Keratinocyte (primary cell): ENCODE measurements around the gene EXD3. TPM values are rescaled to one million over a fixed set of nuclear protein-coding genes. Genes with fewer than 3 reads are reported as not detected.

Experiments
- DNase-seq: peaks from one replicate; pipeline ENCODE4 v3.0.0-alpha.2; 2011; ENCODE audit warnings: low read depth, missing footprints, low spot score
- FAIRE-seq: peaks from 2 replicates; lab custom pipeline; 2011; peaks lifted over from hg19 to GRCh38; lab: Jason Lieb, UNC
- H2AFZ ChIP-seq: 2 replicates; pipeline ENCODE4 v1.6.0; 2012; ENCODE audit warnings: low read length, control low read depth, inconsistent platforms; ENCODE audit not compliant: control insufficient read depth
- H3K27ac ChIP-seq: 2 replicates; pipeline ENCODE4 v1.5.1; 2011; ENCODE audit warnings: low read length; ENCODE audit not compliant: control insufficient read depth, insufficient read depth
- H3K27me3 ChIP-seq: 3 replicates; pipeline ENCODE4 v1.6.0; 2011; ENCODE audit warnings: low read length; ENCODE audit not compliant: control insufficient read depth, insufficient read depth; ENCODE audit errors: extremely low read depth
- H3K36me3 ChIP-seq, 2 experiments: 2 replicates in 1 of 2; 3 replicates in 1 of 2; pipeline ENCODE4 v1.5.1; 2011; ENCODE audit warnings: low read length in 2 of 2, mild to moderate bottlenecking in 1 of 2; ENCODE audit not compliant: control insufficient read depth in 2 of 2, insufficient read depth in 2 of 2; ENCODE audit errors: extremely low read depth in 1 of 2
- H3K4me1 ChIP-seq: 3 replicates; pipeline ENCODE4 v1.5.1; 2011; ENCODE audit warnings: low read length; ENCODE audit not compliant: control insufficient read depth, insufficient read depth; ENCODE audit errors: extremely low read depth
- H3K4me2 ChIP-seq: 3 replicates; pipeline ENCODE4 v1.6.0; 2011; ENCODE audit warnings: low read depth, low read length; ENCODE audit not compliant: control insufficient read depth, insufficient read depth; ENCODE audit errors: extremely low read depth
- H3K4me3 ChIP-seq, 3 experiments: fragments of 200-600 bp in 1 of 3; sonication (generic) in 1 of 3; 2 replicates in 2 of 3; 3 replicates in 1 of 3; pipeline ENCODE4 v1.5.1; 2011 to 2016; ENCODE audit warnings: low read length in 3 of 3, mild to moderate bottlenecking in 3 of 3, control low read depth in 2 of 3, inconsistent platforms in 1 of 3, low read depth in 1 of 3, mixed read lengths in 1 of 3, mixed run types in 1 of 3, moderate library complexity in 1 of 3; ENCODE audit not compliant: control insufficient read depth in 2 of 3, insufficient read depth in 2 of 3; ENCODE audit errors: extremely low read depth in 1 of 3
- H3K79me2 ChIP-seq: 2 replicates; pipeline ENCODE4 v1.6.0; 2012; ENCODE audit warnings: low read length; ENCODE audit not compliant: control insufficient read depth, insufficient read depth
- H3K9ac ChIP-seq: 3 replicates; pipeline ENCODE4 v1.6.0; 2011; ENCODE audit warnings: low read length; ENCODE audit not compliant: control insufficient read depth, insufficient read depth; ENCODE audit errors: extremely low read depth
- H3K9me1 ChIP-seq: 3 replicates; pipeline ENCODE4 v1.6.0; 2011; ENCODE audit warnings: low read length; ENCODE audit not compliant: control insufficient read depth, insufficient read depth; ENCODE audit errors: extremely low read depth
- H3K9me3 ChIP-seq: 2 replicates; pipeline ENCODE4 v1.5.1; 2012; ENCODE audit warnings: low read depth, low read length; ENCODE audit not compliant: control insufficient read depth
- H4K20me1 ChIP-seq: 3 replicates; pipeline ENCODE4 v1.6.0; 2011; ENCODE audit warnings: low read length; ENCODE audit not compliant: control insufficient read depth, insufficient read depth; ENCODE audit errors: extremely low read depth
- EZH2 ChIP-seq: IDR thresholded peaks from one replicate; pipeline ENCODE4 v1.6.1; 2012; ENCODE audit warnings: inconsistent platforms, mild to moderate bottlenecking, low read length, moderate library complexity
- dilution Hi-C: fragments of 300-500 bp; cut with MboI; formaldehyde crosslinking; loops from one replicate; pipeline ENCODE4 v1.7.0; 2020; ENCODE audit warnings: low sequenced_read_pairs; ENCODE audit not compliant: extremely low pct_ligation_motif_present
- polyA plus RNA-seq, 5 experiments: library from polyadenylated mRNA; depleted of rRNA in 3 of 5; stranded (reverse) in 3 of 5; stranded (forward) in 1 of 5; unstranded in 1 of 5; fragments of >200 nt; gene quantifications; 1 replicate in 1 of 5; 2 replicates in 3 of 5; 3 replicates in 1 of 5; pipeline versions ENCODE4 v1.2.1 to v1.2.3, GENCODE V29; 2011 to 2012; ENCODE audit warnings: missing spikeins in 2 of 5, low read depth in 1 of 5, low replicate concordance in 1 of 5
- TF ChIP-seq, protein P1 (sequence below), 3 experiments: IDR thresholded peaks in 1 of 3; conservative IDR thresholded peaks in 1 of 3; optimal IDR thresholded peaks in 1 of 3; 2 replicates in 2 of 3; 3 replicates in 1 of 3; pipeline versions ENCODE3 to v1.5.1; 2011; ENCODE audit warnings: low read length in 3 of 3, mild to moderate bottlenecking in 3 of 3, moderate library complexity in 2 of 3, control low read depth in 1 of 3, inconsistent platforms in 1 of 3; ENCODE audit not compliant: insufficient read depth in 2 of 3; ENCODE audit errors: extremely low read depth in 1 of 3

Gene EXD3
- polyA plus RNA-seq, 1 donor (not counting 4 experiments of a cell fraction or from before 2014, with no cell fraction given) = 1.5 TPM

DNA sequence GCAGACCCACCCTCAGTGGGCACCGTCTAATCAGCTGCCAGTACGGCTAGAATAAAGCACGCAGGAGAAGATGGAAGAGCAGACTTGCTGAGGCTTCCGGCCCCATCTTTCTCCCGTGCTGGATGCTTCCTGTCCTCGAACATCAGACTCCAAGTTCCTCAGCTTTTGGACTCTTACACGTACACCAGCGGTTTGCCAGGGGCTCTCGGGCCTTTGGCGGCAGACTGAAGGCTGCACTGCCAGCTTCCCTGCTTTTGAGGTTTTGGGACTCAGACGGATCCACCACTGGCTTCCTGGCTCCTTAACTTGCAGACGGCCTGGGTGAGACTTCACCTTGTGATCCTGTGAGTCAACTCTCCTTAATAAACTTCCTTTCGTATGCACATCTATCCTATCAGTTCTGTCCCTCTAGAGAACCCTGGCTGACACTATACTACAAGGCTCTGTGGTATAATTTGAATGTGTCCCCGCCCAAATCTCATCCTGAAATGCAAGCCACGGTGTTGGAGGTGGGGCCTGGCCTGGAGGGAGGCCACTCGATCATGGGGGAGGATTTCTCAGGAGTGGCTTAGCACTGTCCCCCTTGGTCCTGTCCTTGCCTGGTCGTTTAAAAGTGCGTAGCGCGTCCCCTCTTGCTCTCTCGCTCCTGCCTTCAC lies 89.8 kb downstream of the EXD3 start:
- dilution Hi-C loops = no loop called here
- no peak overlapping the region for H3K4me2 ChIP-seq
- H3K4me1 ChIP-seq = no peaks in the 10 kb centered on the region
- H2AFZ ChIP-seq = no peak overlapping the region
- H3K9me3 ChIP-seq = no peaks in the 10 kb centered on the region
- FAIRE-seq (no peak), DNase-seq (no peak)
- H3K79me2 ChIP-seq = no peaks in the 10 kb centered on the region
- TF ChIP-seq EZH2 = no peak
- TF ChIP-seq, protein P1, sequence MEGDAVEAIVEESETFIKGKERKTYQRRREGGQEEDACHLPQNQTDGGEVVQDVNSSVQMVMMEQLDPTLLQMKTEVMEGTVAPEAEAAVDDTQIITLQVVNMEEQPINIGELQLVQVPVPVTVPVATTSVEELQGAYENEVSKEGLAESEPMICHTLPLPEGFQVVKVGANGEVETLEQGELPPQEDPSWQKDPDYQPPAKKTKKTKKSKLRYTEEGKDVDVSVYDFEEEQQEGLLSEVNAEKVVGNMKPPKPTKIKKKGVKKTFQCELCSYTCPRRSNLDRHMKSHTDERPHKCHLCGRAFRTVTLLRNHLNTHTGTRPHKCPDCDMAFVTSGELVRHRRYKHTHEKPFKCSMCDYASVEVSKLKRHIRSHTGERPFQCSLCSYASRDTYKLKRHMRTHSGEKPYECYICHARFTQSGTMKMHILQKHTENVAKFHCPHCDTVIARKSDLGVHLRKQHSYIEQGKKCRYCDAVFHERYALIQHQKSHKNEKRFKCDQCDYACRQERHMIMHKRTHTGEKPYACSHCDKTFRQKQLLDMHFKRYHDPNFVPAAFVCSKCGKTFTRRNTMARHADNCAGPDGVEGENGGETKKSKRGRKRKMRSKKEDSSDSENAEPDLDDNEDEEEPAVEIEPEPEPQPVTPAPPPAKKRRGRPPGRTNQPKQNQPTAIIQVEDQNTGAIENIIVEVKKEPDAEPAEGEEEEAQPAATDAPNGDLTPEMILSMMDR (optimal IDR thresholded peaks at IDR 0.05 in 1 of 3, IDR thresholded peaks at IDR 0.05 in 1 of 3, conservative IDR thresholded peaks at IDR 0.05 in 1 of 3; ENCODE audit: extremely low read depth in 1 of 3, insufficient read depth in 2 of 3, low read length in 3 of 3) = no peak
- no peak overlapping the region for H3K27ac ChIP-seq
- H3K27me3 ChIP-seq = no peaks in the 10 kb centered on the region
- H3K9ac ChIP-seq = no peak overlapping the region
- no peaks in the 10 kb centered on the region for H3K36me3 ChIP-seq
- H3K4me3 ChIP-seq = no peak overlapping the region
- H4K20me1 ChIP-seq = no peaks in the 10 kb centered on the region
- no peaks in the 10 kb centered on the region for H3K9me1 ChIP-seq

DNA sequence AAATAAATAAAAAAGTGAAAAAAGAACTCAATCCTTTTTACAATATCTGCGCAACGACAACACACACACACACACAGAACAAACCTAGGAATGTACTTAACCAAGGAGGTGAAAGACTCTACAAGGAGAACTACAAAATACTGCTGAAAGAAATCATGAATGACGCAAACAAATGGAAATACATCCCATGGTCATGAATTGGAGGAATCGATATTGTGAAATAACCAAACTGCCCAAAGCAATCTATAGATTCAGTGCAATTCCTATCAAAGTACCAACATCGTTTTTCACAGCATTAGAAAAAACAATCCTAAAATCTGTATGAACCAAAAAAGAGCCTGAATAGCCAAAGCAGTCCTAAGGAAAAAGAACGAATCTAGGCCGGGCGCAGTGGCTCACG lies 91.0 kb downstream of the EXD3 start:
- Histone ChIP-seq H3K4me1 (no peaks in the 10 kb centered on the region), H3K4me2 (no peak overlapping the region), H4K20me1 (no peaks in the 10 kb centered on the region), H3K79me2 (no peaks in the 10 kb centered on the region), H3K36me3 (no peaks in the 10 kb centered on the region), H3K9me3 (no peaks in the 10 kb centered on the region), H2AFZ (no peak overlapping the region), H3K9me1 (no peaks in the 10 kb centered on the region), H3K4me3 (no peak overlapping the region), H3K27me3 (no peaks in the 10 kb centered on the region), H3K27ac (no peak overlapping the region), H3K9ac (no peak overlapping the region)
- DNase-seq (no peak), FAIRE-seq (no peak)
- dilution Hi-C loops = no loop called here
- TF ChIP-seq EZH2 = no peak
- TF ChIP-seq, protein P1 (optimal IDR thresholded peaks at IDR 0.05 in 1 of 3, IDR thresholded peaks at IDR 0.05 in 1 of 3, conservative IDR thresholded peaks at IDR 0.05 in 1 of 3; ENCODE audit: extremely low read depth in 1 of 3, insufficient read depth in 2 of 3, low read length in 3 of 3) = no peak
